Ectodermal cell (in vitro differentiated cells): ENCODE measurements around the gene RNF121.
A peak's percentile ranks its signal among the peaks of the same experiment; 100 is the strongest.

Experiments
- H3K27ac ChIP-seq: 2 replicates; pipeline ENCODE4 v1.7.0; 2013; ENCODE audit warnings: mild to moderate bottlenecking, low read depth, low read length; ENCODE audit not compliant: insufficient read depth, poor library complexity, severe bottlenecking
- H3K27me3 ChIP-seq: 2 replicates; pipeline ENCODE4 v1.7.0; 2013; ENCODE audit warnings: mild to moderate bottlenecking, low read length; ENCODE audit not compliant: insufficient read depth, control insufficient read depth, poor library complexity, severe bottlenecking
- H3K36me3 ChIP-seq: one replicate; pipeline ENCODE4 v1.7.0; 2013; ENCODE audit warnings: low read length; ENCODE audit not compliant: control insufficient read depth, insufficient read depth
- H3K4me1 ChIP-seq: one replicate; pipeline ENCODE4 v1.7.0; 2013; ENCODE audit warnings: low read length; ENCODE audit not compliant: control insufficient read depth, insufficient read depth
- H3K4me3 ChIP-seq: 2 replicates; pipeline ENCODE4 v1.7.0; 2013; ENCODE audit warnings: low read depth, low read length, control low read depth; ENCODE audit not compliant: insufficient read depth
- H3K9me3 ChIP-seq: 2 replicates; pipeline ENCODE4 v1.7.0; 2013; ENCODE audit warnings: mild to moderate bottlenecking, low read length, moderate library complexity; ENCODE audit not compliant: control insufficient read depth
- WGBS, 2 experiments: methylation state at CpG; one replicate each; pipeline ENCODE4 v1.1.7; 2013; ENCODE audit warnings: missing lambda C conversion rate in 2 of 2; 5-methylcytosine and 5-hydroxymethylcytosine counted together

RNF121 gene

DNA sequence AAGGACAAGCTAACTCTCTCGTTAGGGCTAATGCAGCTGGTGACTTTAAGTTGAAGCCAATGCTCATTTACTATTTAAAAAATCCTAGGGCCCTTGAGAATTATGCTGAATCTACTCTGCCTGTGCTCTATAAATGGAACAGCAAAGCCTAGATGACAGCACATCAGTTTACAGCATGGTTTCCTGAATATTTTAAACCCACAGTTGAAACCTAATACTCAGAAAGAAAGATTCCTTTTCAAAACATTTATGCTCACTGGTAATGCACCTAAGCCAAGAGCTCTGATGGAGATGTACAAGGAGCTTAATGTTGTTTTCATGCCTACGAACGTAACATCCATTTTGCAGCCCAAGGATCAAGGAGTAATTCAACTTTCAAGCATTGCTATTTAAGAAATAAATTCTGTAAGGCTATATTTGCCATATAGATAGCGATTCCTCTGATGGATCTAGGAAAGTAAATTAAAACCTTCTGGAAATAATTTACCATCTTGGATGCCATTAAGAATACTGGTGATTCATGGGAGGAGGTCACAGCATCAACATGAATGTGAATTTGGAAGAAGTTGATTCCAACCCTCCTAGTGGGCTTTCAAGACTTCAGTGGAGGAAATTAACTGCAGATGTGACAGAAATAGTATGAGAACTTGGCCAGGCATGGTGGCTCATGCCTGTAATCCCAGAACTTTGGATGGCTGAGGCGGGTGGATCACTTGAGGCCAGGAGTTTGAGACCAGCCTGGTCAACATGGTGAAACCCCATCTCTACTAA, 14.9 kb upstream of the RNF121 start:
- Histone ChIP-seq H3K27ac (no peak overlapping the region), H3K27me3 (no peaks in the 10 kb centered on the region), H3K9me3 (no peaks in the 10 kb centered on the region), H3K4me3 (no peak overlapping the region), H3K36me3 (peaks cover 9% of the 10 kb centered on the region), H3K4me1 (no peaks in the 10 kb centered on the region)
- 91 to 95% methylated on average over 4 to 5 of the region's 5 CpGs for WGBS, 2 experiments

DNA sequence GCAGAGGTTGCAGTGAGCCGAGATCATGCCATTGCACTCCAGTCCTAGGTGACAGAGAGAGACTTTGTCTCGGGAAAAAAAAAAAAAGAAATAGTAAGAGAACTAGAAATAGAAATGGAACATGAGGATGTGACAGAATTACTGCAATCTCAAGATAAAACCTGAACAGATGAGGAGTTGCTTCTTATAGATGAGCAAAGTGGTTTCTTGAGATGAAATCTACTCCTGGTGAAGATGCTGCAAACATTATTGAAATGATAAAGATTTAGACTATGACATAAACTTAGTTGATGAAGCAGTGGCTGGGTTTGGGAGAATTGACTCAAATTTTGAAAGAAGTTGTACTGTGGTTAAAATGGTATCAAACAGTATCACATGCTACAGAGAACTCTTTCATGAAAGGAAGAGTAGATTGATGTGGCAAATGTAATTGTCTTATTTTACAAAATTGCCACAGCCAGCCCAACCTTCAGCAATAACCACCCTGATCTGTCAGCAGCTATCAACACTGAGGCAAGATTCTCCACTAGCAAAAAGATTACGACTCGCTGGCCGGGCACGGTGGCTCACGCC, 14.1 kb upstream of the RNF121 start:
- H3K36me3 ChIP-seq: peaks cover 9% of the 10 kb centered on the region
- H3K4me1 ChIP-seq: no peaks in the 10 kb centered on the region
- H3K27me3 ChIP-seq: no peaks in the 10 kb centered on the region
- 94 to 97% methylated on average over 7 of the region's 7 CpGs for WGBS, 2 experiments
- H3K27ac ChIP-seq: no peak overlapping the region
- H3K4me3 ChIP-seq: no peak overlapping the region
- H3K9me3 ChIP-seq: no peaks in the 10 kb centered on the region

DNA sequence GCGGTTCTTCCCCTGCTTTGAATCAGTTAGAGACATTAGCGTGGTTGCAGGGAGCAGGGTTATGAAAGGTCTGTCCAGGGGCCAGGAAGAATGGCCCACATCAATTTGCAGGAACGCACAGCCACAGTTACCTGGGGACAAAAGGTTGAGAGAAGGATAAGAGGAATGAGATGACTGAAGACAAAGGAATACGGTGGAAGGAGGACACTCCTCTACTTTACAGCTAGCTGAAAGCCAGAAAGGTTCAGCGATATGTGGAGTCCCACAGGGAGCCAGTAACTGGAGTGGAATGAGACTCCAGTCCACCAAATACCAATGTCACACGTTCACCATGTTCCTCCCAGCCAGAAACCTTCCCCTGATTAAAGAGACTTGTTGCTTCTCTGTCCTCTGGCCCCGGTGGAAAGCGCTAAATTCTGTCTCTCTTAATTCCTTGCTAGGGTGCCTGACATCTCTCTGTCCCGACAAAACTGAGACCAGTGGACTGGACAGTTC, 11.2 kb upstream of the RNF121 start:
- H3K4me3 ChIP-seq: no peak overlapping the region
- 95% methylated on average over 9 of the region's 9 CpGs for WGBS, 2 experiments
- H3K27me3 ChIP-seq: no peaks in the 10 kb centered on the region
- H3K36me3 ChIP-seq: peaks cover 9% of the 10 kb centered on the region
- no peak overlapping the region for H3K27ac ChIP-seq
- no peaks in the 10 kb centered on the region for H3K4me1 ChIP-seq
- H3K9me3 ChIP-seq: no peaks in the 10 kb centered on the region

DNA sequence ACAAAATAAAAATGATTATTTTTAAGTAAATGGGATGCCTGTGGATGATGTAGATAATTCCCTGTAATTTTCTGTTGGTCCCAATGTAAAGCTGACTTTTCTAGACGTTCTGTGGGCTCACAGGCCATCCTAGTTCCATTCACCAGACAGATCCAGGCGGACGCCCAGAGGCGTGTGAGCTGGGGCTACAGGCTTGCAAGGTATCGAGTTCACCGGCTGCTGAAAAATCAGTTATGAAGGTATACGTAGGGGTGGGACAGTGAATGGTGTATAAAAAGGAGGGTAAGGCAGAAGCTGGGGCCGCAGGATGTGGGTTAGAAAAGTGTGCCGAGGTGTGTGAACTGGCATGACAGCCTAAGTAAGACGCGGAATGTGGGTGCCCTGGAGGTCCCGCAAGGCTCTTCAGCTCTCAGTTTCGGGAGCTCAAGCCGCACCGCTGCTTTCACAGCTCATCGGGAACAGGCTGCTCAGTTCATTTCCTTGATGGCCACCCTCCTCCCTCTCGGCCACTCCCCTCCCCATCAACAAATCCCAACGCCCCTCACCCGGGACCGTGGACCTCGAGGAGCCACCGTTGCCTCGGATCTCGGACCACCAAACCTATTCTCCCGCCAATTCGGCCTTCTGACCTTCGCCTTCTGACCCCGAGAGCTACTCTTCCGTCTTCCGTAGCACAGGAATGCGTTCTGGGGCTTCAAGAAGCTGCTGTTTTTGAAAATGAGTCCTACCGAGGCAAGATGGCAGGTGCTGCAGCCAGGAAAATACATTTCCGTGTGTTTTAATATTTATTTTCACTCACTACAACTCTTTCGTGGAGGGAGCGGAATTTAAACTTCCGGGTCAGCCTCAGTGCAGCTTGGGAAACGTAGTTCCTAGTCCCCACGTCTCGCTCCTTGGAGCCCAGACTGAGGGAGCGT, 768 bp upstream of the RNF121 start, which contains the start of gene XNDC1N:
Gene XNDC1N (minus strand): TSS at position 775 of the 917 bp plus-strand sequence. CDS start 5,241 bp downstream, outside the sequence.
- H3K27ac ChIP-seq: peak within 1 kb of the TSS; percentile 79
- H3K4me3 ChIP-seq: peak within 1 kb of the TSS; percentile 81
- no peaks in the 10 kb centered on the region for H3K27me3 ChIP-seq
- H3K9me3 ChIP-seq: no peaks in the 10 kb centered on the region
- H3K4me1 ChIP-seq: peaks cover 11% of the 10 kb centered on the region
- WGBS, 2 experiments: 1% methylated on average over 40 of the region's 40 CpGs
- no peaks in the 10 kb centered on the region for H3K36me3 ChIP-seq

DNA sequence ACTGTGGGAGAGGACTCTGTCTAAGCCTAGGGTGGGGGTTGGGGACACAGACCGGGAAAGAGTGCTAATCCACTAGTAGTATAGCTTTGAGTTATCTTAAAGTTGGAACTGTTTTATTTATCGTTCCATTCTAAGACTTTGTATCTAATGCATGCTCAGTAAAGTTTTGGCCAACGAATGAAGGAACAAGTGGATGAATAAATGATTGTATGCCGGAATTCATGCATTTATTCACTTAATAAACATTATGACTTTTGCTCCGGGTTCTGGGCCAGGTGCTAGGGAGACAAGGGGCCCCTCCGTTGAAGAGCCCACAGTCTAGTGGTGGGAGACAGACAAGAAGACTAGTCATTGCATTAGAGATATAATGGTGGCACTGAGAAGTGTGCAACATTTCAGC, 645 bp downstream of the RNF121 start:
- Histone ChIP-seq H3K27ac (no peak overlapping the region), H3K4me1 (peaks cover 11% of the 10 kb centered on the region), H3K36me3 (no peaks in the 10 kb centered on the region), H3K27me3 (no peaks in the 10 kb centered on the region), H3K9me3 (no peaks in the 10 kb centered on the region), H3K4me3 (peak overlapping the region; percentile 81)
- 8 to 12% methylated on average over 6 of the region's 6 CpGs for WGBS, 2 experiments

DNA sequence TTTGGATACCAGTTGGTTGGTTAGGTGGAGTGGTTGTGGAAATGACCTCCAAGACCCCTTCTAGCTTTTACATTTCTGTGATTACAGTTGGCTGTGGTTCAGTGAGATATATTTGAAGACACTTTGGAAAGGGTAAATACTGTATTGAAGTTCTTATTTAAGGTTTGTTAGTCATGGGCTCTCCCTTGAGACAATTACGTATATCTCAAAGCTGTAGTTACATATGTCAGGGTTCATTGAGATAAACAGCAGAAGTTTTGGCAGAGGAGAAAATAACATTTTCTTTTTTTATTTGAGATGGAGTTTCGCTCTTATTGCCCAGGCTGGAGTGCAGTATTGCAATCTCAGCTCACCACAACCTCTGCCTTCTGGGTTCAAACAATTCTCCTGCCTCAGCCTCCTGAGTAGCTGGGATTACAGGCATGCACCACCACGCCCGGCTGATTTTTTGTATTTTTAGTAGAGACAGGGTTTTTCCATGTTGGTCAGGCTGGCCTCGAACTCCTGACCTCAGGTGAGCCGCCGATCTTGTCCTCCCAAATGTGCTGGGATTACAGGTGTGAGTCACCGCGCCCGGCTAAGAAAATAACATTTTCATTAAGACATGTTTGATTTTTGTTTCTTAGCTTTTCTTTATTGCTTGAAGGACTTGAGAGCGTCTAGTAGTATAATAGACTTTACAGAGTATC, 1.9 kb downstream of the RNF121 start:
- H3K4me3 ChIP-seq: no peak overlapping the region
- no peak overlapping the region for H3K27ac ChIP-seq
- peaks cover 11% of the 10 kb centered on the region for H3K4me1 ChIP-seq
- H3K9me3 ChIP-seq: no peaks in the 10 kb centered on the region
- no peaks in the 10 kb centered on the region for H3K27me3 ChIP-seq
- 83 to 85% methylated on average over 10 of the region's 11 CpGs for WGBS, 2 experiments
- no peaks in the 10 kb centered on the region for H3K36me3 ChIP-seq

DNA sequence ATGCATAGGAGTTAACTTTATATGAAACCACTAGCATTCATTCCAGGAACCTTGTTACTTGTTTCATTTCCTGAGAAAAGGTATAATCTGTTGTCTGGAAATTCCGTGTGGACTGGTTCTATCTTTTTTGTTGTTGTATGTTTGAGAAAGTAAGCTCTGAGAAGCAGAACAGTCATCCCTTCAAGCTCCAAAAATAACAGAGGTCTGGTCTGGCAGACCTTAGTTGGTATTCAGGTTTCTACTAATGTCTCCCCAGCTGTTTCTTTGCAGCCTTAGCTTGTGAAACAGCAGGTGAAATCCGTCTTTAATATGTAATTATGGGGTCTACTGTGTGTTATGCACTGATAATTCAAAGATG, 2.4 kb downstream of the RNF121 start:
- WGBS, 2 experiments: 80 to 85% methylated on average over 2 of the region's 2 CpGs
- no peak overlapping the region for H3K4me3 ChIP-seq
- no peaks in the 10 kb centered on the region for H3K27me3 ChIP-seq
- peaks cover 11% of the 10 kb centered on the region for H3K4me1 ChIP-seq
- no peaks in the 10 kb centered on the region for H3K9me3 ChIP-seq
- H3K27ac ChIP-seq: no peak overlapping the region
- no peaks in the 10 kb centered on the region for H3K36me3 ChIP-seq

DNA sequence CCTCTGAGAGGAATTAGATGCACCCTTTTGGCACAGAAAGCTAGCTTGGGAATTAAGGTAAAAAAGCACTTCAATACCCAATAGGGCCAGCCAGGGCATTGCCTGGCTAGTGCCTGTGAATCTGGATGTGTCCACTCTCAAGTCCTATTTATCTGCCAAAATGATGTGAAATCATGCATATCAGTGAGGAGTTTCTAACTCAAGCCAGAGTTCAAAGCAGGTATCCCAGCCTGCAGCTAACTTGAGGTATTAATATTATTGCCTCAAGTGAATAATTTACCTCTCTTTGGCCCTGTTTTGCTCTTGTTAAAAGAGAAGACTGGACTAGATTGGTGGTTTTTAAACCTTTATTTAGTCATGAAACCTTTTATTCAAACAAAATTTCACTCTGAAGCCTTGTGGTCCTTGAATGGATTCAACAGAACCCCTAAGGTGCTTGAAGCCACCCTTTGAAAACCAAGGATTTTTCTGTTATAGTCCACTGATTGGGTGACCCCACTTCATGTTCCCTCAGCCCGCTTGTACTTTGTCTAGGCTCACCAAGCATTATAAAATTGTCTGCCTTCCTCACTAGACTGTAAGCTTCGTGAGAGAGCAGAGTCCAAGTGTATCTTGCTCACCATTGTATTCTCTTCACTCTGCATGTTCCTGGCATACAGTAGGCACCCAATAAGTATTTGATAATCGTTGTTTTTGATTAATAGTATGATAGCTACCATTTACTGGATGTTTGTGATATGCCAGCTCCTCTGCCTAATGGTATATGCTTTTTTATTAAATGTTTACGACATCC, 4.5 kb downstream of the RNF121 start:
- H3K27me3 ChIP-seq: no peaks in the 10 kb centered on the region
- no peaks in the 10 kb centered on the region for H3K9me3 ChIP-seq
- H3K4me1 ChIP-seq: peaks cover 11% of the 10 kb centered on the region
- WGBS, 2 experiments: 95 to 96% methylated on average over 4 of the region's 4 CpGs
- no peak overlapping the region for H3K27ac ChIP-seq
- no peaks in the 10 kb centered on the region for H3K36me3 ChIP-seq
- no peak overlapping the region for H3K4me3 ChIP-seq

DNA sequence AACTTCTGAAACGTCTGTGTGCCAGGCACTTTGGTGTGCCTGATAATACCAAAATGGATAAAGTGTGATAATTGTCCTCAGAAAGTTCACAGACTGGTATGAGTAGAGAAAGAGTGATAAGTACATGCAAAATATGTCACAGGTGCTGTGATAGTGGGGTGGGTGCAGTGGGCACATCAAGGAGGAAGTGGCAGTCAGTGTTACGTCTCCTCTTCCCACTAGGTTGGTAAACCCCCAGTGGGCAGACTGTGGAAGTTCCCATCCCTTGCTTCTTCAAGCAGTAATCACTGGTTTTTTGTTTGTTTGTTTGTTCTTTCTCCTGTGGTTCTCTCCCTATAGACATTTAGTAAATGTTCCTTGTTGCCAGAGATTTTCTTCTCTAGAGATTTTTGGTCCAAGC, 5.4 kb downstream of the RNF121 start:
- H3K4me3 ChIP-seq: no peak overlapping the region
- 90 to 96% methylated on average over 2 of the region's 2 CpGs for WGBS, 2 experiments
- H3K36me3 ChIP-seq: no peaks in the 10 kb centered on the region

More for the DNA sequence above, 5.4 kb downstream of the RNF121 start:
- peaks cover 11% of the 10 kb centered on the region for H3K4me1 ChIP-seq
- H3K27ac ChIP-seq: no peak overlapping the region
- no peaks in the 10 kb centered on the region for H3K27me3 ChIP-seq
- H3K9me3 ChIP-seq: no peaks in the 10 kb centered on the region
